ENCODE results near the gene PBX3.

The PBX3 gene

GRCh38 chr9:125929846-125930245, 182.7 kb downstream of the PBX3 start:
- DNase-seq (ENCODE audit: low read depth) = no peak
- TF ChIP-seq, protein P1, sequence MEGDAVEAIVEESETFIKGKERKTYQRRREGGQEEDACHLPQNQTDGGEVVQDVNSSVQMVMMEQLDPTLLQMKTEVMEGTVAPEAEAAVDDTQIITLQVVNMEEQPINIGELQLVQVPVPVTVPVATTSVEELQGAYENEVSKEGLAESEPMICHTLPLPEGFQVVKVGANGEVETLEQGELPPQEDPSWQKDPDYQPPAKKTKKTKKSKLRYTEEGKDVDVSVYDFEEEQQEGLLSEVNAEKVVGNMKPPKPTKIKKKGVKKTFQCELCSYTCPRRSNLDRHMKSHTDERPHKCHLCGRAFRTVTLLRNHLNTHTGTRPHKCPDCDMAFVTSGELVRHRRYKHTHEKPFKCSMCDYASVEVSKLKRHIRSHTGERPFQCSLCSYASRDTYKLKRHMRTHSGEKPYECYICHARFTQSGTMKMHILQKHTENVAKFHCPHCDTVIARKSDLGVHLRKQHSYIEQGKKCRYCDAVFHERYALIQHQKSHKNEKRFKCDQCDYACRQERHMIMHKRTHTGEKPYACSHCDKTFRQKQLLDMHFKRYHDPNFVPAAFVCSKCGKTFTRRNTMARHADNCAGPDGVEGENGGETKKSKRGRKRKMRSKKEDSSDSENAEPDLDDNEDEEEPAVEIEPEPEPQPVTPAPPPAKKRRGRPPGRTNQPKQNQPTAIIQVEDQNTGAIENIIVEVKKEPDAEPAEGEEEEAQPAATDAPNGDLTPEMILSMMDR (IDR thresholded peaks at IDR 0.05; ENCODE audit: insufficient read depth, low read depth, low read length, missing control alignments) = no peak
- H3K4me3 ChIP-seq (ENCODE audit: low read depth, low read length) = no peak overlapping the region

GRCh38 chr9:125931211-125931610, 184.0 kb downstream of the PBX3 start:
- TF ChIP-seq, protein P1 (IDR thresholded peaks at IDR 0.05; ENCODE audit: insufficient read depth, low read depth, low read length, missing control alignments) = no peak
- DNase-seq (ENCODE audit: low read depth) = no peak
- H3K4me3 ChIP-seq (ENCODE audit: low read depth, low read length) = no peak overlapping the region

DNA sequence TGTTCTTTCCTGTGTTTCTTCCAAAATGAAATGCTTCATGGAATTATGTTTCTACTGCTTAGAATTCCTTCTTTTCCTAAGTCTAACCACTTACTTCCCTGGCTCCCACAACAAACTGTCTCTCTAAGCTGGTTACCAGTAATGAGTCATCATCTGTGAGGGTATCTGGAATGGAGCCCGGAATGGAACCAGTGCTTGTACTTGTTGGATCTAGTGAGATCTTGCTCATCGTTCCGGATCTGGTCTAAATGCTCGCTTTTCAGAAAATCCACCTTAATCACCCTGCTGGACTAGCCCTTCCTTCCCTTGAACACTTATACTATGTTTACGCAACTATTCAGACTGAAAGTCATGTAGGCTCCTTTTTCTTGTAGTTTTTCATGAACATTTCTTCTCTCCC, 184.8 kb downstream of the PBX3 start:
- TF ChIP-seq, protein P1 (IDR thresholded peaks at IDR 0.05; ENCODE audit: insufficient read depth, low read depth, low read length, missing control alignments) = no peak
- H3K4me3 ChIP-seq (ENCODE audit: low read depth, low read length) = no peak overlapping the region
- no peak for DNase-seq (ENCODE audit: low read depth)

DNA sequence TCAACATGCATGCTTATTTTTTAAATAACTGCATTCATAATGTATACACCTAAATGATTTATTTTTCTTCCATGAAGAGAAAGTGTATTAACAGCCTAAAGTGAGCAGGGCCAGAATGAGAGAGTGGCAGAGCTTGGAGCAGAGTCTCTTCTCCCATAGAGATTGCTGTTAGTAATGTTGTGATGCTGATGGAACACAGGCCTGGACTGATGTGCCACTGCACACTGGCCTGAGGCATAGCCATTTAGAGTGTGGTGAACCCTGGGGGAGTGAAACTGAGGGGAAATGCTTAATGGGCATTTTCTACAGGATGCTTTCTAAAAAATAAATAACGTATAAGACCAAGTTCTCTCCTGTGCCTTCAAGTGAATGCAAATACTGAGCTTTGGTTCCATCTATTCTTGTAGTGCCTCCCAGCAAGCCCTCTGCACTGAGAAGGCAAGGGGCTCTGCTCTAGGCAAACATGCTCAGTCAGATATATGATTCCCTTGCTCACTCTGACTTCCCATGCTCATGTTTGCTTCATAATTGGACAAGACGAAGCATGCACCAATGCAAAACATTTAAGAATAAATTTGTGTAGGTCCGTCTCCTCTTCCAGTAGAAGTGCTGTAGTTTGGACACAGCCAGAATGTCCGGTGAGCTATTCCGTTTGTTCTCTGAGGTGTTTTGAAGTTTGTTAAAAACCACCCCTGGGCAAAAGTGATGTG, 185.7 kb downstream of the PBX3 start:
- no peak overlapping the region for H3K4me3 ChIP-seq (ENCODE audit: low read depth, low read length)
- TF ChIP-seq, protein P1 (IDR thresholded peaks at IDR 0.05; ENCODE audit: insufficient read depth, low read depth, low read length, missing control alignments) = no peak
- no peak for DNase-seq (ENCODE audit: low read depth)

DNA sequence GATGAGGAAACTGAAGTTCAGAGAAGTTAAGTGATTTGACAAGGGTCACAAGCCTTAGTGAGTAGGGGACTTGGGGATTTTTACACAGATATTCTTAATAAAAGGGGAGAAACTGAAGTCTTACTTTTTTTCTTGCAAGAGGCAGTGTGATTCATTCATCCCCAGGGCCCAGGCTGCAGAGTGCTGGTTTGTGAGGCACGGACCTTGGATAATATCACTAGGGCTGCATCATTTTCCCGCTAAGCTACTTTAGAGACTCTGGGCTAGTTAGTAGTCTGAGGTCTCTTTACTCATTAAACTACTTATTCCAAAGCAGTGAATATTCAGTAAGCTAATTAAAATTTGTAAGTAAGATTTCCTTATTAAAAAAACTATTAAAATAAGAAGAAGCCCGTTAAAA, 195.0 kb downstream of the PBX3 start:
- TF ChIP-seq, protein P1 (IDR thresholded peaks at IDR 0.05; ENCODE audit: insufficient read depth, low read depth, low read length, missing control alignments) = no peak
- no peak overlapping the region for H3K4me3 ChIP-seq (ENCODE audit: low read depth, low read length)
- no peak for DNase-seq (ENCODE audit: low read depth)

GRCh38 chr9:125943831-125944230, 196.7 kb downstream of the PBX3 start:
- no peak overlapping the region for H3K4me3 ChIP-seq (ENCODE audit: low read depth, low read length)
- TF ChIP-seq, protein P1 (IDR thresholded peaks at IDR 0.05; ENCODE audit: insufficient read depth, low read depth, low read length, missing control alignments) = no peak
- DNase-seq (ENCODE audit: low read depth) = no peak

DNA sequence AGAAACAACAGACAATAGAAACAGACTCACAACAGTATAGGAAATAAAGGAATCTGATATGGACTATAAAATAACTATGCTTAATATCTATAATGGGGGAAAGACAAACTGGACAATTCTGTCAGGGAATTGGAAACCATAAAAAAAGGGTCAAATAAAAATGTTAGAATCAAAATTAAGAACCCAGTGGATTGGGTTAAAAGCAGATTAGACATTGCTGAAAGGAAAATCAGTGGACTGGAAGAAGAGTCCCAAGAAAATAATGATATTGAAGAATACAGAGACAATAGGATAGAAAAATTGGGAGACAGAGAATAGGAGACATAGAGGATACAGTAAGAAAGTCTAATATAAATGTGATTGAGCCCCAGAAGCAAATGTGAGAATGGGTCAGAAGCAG, 199.2 kb downstream of the PBX3 start:
- TF ChIP-seq, protein P1 (IDR thresholded peaks at IDR 0.05; ENCODE audit: insufficient read depth, low read depth, low read length, missing control alignments) = no peak
- H3K4me3 ChIP-seq (ENCODE audit: low read depth, low read length) = no peak overlapping the region
- DNase-seq (ENCODE audit: low read depth) = no peak
